DMS79 treated with DMSO at 0.1 percent for 48 hours (cell line): ENCODE measurements around the gene PIGO.
A peak's percentile ranks its signal among the peaks of the same experiment; 100 is the strongest.

Experiments used
- DNase-seq: peaks from one replicate; lab custom pipeline; 2025; lab: John Stamatoyannopoulos, UW

PIGO gene

DNA sequence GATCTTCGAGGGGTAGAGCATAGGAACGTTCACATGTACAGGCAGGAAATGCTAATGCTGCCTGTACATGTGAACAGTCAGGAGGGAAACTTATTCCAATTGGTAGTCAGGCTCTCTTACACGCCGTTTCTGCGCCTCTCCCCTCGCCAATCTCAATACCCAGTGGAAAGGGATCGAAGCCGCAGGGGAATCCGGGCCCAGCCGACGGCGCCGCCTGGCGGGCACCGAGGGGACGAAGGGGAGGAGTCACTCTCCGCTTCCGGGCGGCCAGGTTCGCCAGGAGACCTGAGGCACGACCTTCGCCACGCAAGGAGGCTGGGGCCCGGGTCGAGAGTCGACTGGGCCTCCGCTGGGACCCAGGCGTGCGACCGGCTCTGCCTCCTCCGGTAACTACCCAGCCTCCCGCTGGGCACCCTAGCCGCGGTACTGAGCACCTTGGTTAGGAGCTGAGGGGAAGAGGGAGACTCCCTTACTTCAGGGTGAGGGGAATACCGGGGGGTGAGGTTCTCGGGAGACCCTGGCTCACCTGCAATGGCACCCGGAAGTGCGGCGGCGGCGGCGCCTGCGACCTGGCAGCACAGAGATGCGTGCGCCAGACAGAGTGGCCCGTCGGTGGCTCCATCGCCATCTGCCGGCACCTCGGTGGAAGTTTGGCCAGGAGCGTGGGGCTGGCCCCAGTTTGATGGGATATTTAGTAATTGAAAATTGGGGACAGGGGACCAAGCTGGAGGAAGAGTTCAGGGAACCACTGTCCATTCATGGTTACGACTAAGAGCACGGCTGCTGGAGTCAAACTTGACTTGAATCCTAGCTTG lies at the start of gene PIGO:
PIGO (minus strand) TSS at position 557 of the 815 bp plus-strand sequence. CDS start 1,026 bp downstream, outside the sequence.
- peak; percentile 86 for DNase-seq

DNA sequence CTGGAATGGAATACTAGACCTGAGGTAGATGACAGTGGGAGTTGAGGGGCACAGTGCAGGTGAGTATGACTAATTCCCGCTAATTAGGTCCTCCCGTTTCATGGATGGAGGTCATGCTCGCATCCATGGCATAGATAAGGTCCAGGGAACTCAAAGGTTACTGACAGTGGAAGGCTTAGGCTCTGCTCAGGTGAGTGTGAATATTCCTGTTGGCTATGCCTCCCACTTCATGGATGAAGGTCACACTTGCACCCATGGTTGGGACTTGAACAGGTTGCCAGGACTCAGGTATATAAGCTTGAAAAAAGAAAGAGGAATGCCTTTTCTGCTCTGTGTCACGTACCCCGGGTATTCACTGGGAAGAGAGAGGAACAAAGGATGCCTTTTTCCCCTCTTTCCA lies 45.6 kb upstream of the PIGO start:
- DNase-seq: no peak

GRCh38 chr9:35140093-35140492 lies 43.7 kb upstream of the PIGO start:
- no peak for DNase-seq

DNA sequence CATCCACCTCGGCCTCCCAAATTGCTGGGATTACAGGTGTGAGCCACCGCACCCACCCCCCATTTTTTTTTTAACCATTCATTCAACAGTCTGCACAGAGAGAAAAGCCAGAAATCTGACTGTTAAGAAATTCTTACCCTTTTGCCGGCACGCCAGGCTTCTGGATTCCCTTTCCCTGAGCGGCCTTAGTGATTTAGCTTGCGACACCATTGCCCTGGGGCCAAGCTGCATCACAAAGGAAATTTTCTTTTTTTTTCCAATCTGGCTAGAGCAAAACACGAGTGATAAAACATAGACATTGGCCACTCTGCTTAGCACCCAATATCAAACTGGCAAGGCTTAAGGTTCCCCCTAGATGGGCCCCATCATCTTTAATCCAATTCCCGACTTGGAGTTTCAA lies 40.5 kb upstream of the PIGO start:
- no peak for DNase-seq

DNA sequence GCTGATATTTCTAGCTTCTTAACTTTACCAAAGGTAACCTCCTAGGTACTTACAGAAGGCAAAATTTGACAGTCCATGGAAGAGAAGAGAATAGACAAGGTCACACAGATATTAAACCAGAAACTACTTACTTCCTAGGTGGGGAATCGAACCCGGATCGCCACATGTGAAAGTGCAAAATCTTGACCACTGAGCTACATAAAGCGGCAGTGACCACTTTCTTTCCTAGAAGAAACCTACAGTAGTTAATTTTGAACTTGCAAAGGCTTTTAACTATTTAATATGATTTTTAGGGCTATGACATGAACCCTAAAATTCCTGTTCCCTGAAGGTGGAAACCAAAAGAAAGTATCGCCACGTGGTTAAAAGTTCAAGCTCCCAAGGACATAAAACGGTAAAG lies 39.6 kb upstream of the PIGO start:
- DNase-seq: no peak

DNA sequence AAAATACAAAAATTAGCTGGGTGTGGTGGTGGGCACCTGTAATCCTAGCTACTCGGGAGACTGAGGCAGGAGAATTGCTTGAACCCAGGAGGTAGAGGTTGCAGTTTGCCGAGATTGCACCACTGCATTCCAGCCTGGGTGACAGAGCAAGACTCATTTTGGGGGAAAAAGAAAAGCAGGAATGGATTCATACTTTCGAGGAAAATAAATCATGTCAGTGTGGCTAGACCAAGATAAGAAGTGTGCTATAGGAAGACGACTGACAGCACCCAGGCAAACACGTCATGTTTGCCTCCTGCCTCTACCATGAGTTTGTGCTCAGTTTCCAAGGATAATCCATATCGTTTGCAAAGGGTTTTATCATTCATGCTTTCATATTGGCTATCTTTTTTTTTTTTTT lies 38.5 kb upstream of the PIGO start:
- DNase-seq: no peak

GRCh38 chr9:35116898-35117551 lies 20.6 kb upstream of the PIGO start:
- peak; percentile 86 for DNase-seq

DNA sequence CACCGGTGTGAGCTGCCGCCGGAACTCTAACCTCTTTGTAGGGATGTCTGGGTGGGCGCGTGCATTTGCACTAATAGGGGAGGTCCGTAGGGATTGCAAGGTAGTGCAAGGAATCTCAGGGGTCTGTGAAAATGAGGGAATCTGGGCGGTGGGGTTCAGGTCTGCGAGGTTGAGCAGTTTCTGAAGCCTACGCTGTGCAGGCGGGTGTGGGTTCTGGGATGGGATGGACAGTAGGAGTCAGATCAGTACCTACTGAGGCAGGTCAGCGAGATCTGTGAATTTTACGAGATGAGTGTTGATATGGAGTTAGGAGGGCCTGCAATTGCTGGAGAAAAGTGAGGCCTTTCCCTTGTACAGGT lies 20.1 kb upstream of the PIGO start:
- DNase-seq: no peak

GRCh38 chr9:35115680-35116538 lies 19.5 kb upstream of the PIGO start, which contains the start of gene ATOSB:
TSS of gene ATOSB (minus strand) at chr9:35115862. CDS start at chr9:35108274, 7,588 bp downstream.
- DNase-seq: peak; percentile 96

GRCh38 chr9:35114840-35115628 lies 18.6 kb upstream of the PIGO start:
- DNase-seq: peak; percentile 25

GRCh38 chr9:35114113-35114839 lies 17.9 kb upstream of the PIGO start:
- peak; percentile 69 for DNase-seq

DNA sequence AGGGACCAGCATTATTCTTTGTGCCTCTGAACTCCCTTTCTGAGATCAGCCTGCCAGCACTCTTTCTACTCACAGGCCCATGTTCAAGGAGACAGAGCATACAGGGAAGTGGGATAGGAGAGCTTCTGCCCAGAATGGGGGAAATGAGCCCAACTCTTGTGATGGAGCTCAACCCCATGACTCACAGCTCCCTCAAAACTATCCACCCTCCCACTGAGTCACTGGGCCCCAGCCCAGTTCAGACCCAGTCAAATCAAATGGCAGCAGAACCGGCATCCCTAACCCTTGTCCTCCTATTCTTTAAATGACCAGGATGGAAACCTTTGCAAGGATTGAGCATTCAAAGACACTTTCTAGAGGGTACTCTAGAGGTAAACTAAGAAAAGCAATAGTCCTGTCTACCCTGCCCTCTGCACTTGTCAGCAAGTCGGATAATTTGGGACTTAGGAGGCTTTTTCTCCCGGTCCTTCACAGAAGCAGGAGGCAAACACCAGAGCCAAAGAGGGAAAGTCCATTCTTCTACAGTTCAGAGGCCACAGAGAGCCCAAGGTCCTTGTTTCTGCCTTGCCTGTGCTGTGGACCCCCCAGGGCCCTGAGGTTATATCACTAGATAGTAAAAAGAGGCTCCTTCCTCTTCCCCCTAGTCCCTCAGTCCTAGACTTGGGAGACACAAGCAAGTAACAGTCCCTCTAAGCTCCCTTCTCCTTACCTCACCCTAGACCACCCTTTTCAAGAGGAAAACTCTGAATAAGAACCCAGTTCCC lies 16.0 kb upstream of the PIGO start:
- no peak for DNase-seq

DNA sequence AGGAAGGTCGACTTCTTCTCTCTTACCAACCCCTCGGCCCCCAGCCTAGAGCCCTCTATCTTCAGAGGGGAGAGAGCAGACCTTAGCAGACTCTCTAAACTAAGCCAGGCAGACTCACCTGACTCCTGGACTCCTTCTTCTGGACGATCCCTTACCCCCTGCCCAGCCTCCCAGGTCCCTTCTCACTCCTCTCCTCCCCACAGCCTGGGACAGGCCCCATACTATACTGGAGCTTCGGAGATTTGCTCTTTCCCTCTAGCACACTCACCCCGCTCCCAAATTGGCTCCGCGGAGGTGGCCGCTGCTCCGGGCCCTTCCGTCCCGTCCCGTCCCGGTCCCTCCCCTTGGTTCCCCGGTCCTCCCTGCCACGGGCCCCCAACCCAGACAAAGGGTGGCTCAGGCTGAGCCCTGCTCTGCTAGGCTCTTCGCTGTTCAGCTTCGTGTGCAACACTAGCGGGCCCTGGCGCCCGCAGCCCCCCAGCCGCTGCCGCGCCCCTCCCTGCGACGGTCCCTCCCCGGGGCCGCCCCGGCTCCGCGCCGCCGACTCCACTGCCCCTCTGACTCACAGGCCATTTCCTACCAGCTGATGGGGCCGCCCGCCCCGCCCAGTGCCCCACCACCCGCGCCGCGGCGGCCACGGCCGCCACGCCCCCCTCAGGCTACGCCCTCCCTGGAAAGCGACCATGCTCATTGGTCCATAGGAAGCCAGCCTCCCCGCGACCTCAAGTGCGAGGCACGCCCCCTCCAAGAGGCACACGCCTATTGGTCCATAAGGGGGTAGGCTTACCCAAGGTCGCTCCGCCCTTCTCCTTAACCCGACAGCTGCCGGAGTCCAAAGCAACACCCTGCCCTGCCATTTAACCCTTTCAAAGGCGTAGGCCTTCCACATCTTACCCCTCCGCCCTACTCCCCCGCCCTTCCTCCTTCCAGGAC lies 14.9 kb upstream of the PIGO start:
- peak; percentile 90 for DNase-seq

GRCh38 chr9:35110327-35110761 lies 14.0 kb upstream of the PIGO start:
- DNase-seq: no peak

- no peak for DNase-seq
Measured at GRCh38 chr9:35108946-35109575, 12.7 kb upstream of the PIGO start.

- DNase-seq: no peak
Measured at GRCh38 chr9:35108461-35108860, 12.1 kb upstream of the PIGO start.

DNA sequence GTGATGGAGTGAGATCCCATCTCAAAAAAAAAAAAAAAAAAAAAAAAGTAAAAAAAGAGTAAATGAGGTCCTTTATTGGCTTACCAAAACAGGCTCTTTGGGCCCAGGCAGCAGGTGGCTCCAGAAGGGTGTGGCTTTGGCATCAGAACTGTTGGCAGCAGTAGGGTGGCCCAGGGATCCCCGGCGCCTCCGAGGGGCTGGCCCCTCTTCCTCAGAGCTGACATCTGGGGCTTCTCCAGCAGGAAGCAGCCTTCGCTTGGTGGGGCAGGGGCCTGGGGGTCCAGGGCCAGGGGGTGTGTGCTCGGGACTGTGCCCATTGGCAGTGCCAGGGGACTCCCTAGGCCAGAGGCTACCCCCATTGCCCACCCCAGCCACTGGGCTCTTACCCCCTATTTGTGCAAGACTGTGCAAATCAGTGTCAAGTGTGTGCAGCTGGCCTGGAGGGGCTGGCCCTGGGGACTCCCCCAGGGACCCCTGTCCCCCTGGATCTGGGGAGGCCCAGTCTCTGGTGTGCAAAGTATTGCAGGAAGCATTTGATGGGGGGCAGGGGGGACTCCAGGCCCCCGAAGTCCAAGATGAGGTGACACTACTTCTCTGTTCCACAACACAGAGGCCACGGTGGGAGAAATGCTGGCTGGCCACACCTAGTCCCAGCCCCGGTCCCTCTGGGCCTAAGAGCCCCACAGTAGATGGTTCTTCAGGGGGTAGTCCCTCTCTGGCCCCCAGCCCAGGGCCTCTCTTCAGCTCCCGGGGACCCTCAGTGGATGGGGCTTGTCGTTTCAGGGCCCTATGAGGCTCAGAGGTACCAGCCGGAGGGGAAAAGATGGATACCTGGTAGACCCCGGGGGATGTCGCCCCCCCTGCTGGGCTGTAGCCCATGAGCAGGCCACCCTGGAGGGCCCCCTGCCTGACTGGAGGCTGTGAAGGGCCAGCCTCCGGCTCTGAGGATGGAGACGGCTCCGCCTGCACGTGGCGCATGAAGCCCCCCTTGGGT lies 11.2 kb upstream of the PIGO start:
- DNase-seq: no peak
